Limb (tissue), 2 donors: Measurements from ENCODE around the gene ZNF396.

Source experiments
- DNase-seq, 2 donors: peaks; one replicate each; pipeline ENCODE4 v3.0.0-alpha.2; 2016; ENCODE audit errors: extremely low spot score in 2 of 2

ZNF396 gene

GRCh38 chr18:35376742-35377695, at the start of gene ZNF396:
Gene ZNF396, minus strand, starts transcription at chr18:35377337. Its CDS starts 3,045 bp downstream, at chr18:35374292.
- peak; percentile 77 to 84 for DNase-seq

GRCh38 chr18:35426786-35427185, 49.6 kb upstream of the ZNF396 start:
- no peak for DNase-seq

GRCh38 chr18:35424356-35424755, 47.2 kb upstream of the ZNF396 start:
- no peak for DNase-seq

- DNase-seq, result no peak
Observed at GRCh38 chr18:35422237-35422636, 45.1 kb upstream of the ZNF396 start.

GRCh38 chr18:35418610-35419009, 41.5 kb upstream of the ZNF396 start:
- DNase-seq, result no peak

- DNase-seq, result no peak
Observed at GRCh38 chr18:35417223-35417622, 40.1 kb upstream of the ZNF396 start.

GRCh38 chr18:35415511-35416073, 38.5 kb upstream of the ZNF396 start:
- no peak for DNase-seq

- no peak for DNase-seq
Observed at GRCh38 chr18:35413163-35413511, 36.0 kb upstream of the ZNF396 start.

- no peak for DNase-seq
Observed at GRCh38 chr18:35411625-35412351, 34.7 kb upstream of the ZNF396 start.

GRCh38 chr18:35410561-35410960, 33.4 kb upstream of the ZNF396 start:
- DNase-seq, result no peak

- no peak for DNase-seq
Observed at GRCh38 chr18:35409911-35410310, 32.8 kb upstream of the ZNF396 start.

GRCh38 chr18:35408843-35409261, 31.7 kb upstream of the ZNF396 start:
- DNase-seq, result peak in 1 of 2 donors; percentile 52

- DNase-seq, result peak in 1 of 2 donors; percentile 76
Observed at GRCh38 chr18:35407871-35408481, 30.8 kb upstream of the ZNF396 start.

- DNase-seq, result no peak
Observed at GRCh38 chr18:35406666-35407065, 29.5 kb upstream of the ZNF396 start.

- DNase-seq, result no peak
Observed at GRCh38 chr18:35397976-35398375, 20.8 kb upstream of the ZNF396 start.

- no peak for DNase-seq
Observed at GRCh38 chr18:35393716-35394115, 16.6 kb upstream of the ZNF396 start.

GRCh38 chr18:35392375-35392774, 15.2 kb upstream of the ZNF396 start:
- DNase-seq, result no peak

- no peak for DNase-seq
Observed at GRCh38 chr18:35390951-35391700, 14.0 kb upstream of the ZNF396 start.

- DNase-seq, result no peak
Observed at GRCh38 chr18:35389095-35389618, 12.0 kb upstream of the ZNF396 start.

- no peak for DNase-seq
Observed at GRCh38 chr18:35387152-35387571, 10.0 kb upstream of the ZNF396 start.
